Measurements from ENCODE around the gene GPR132.

DNA sequence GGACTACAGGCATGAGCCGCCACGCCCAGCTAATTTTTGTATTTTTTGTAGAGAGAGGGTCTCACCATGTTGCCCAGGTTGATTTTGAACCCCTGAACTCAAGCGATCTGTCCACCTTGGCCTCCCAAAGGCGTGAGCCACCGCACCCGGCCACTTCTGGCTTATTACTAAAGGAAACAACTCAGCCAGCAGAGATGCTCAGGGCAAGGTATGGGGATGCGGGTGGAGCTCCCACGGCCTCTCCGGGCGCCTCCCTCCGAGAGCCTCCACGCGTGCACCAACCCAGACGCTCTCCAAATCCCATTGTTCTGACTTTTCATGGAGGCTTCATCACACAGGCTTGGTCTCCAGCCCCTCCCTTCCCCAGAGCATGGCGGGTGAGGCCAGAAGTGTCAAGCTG, 6.1 kb upstream of the GPR132 start:
- TF ChIP-seq MXI1 (IDR thresholded peaks at IDR 0.05; ENCODE audit: low read depth, low read length), result no peak
- no peak for TF ChIP-seq RCOR1 (IDR thresholded peaks at IDR 0.05; ENCODE audit: borderline replicate concordance in 1 of 2, low read depth in 2 of 2, low read length in 2 of 2)
- TF ChIP-seq ZNF232 (CRISPR knock-in tag; IDR thresholded peaks at IDR 0.05), result no peak
- no peak for TF ChIP-seq CTCF (IDR thresholded peaks at IDR 0.05 in 2 of 3, conservative IDR thresholded peaks at IDR 0.05 in 1 of 3; ENCODE audit: insufficient read depth in 2 of 3, low read depth in 1 of 3, low read length in 3 of 3)
- TF ChIP-seq ZNF785 (CRISPR knock-in tag; IDR thresholded peaks at IDR 0.05), result no peak
- TF ChIP-seq, protein P1, sequence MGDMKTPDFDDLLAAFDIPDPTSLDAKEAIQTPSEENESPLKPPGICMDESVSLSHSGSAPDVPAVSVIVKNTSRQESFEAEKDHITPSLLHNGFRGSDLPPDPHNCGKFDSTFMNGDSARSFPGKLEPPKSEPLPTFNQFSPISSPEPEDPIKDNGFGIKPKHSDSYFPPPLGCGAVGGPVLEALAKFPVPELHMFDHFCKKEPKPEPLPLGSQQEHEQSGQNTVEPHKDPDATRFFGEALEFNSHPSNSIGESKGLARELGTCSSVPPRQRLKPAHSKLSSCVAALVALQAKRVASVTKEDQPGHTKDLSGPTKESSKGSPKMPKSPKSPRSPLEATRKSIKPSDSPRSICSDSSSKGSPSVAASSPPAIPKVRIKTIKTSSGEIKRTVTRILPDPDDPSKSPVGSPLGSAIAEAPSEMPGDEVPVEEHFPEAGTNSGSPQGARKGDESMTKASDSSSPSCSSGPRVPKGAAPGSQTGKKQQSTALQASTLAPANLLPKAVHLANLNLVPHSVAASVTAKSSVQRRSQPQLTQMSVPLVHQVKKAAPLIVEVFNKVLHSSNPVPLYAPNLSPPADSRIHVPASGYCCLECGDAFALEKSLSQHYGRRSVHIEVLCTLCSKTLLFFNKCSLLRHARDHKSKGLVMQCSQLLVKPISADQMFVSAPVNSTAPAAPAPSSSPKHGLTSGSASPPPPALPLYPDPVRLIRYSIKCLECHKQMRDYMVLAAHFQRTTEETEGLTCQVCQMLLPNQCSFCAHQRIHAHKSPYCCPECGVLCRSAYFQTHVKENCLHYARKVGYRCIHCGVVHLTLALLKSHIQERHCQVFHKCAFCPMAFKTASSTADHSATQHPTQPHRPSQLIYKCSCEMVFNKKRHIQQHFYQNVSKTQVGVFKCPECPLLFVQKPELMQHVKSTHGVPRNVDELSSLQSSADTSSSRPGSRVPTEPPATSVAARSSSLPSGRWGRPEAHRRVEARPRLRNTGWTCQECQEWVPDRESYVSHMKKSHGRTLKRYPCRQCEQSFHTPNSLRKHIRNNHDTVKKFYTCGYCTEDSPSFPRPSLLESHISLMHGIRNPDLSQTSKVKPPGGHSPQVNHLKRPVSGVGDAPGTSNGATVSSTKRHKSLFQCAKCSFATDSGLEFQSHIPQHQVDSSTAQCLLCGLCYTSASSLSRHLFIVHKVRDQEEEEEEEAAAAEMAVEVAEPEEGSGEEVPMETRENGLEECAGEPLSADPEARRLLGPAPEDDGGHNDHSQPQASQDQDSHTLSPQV (IDR thresholded peaks at IDR 0.05), result no peak
- no peak for TF ChIP-seq L3MBTL2 (IDR thresholded peaks at IDR 0.05)
- no peak for TF ChIP-seq FOXJ3 (CRISPR knock-in tag; IDR thresholded peaks at IDR 0.05)
- TF ChIP-seq POLR2AphosphoS5 (IDR thresholded peaks at IDR 0.05; ENCODE audit: control insufficient read depth, insufficient read depth, low read depth, low read length), result no peak
- no peak for TF ChIP-seq TBP (optimal IDR thresholded peaks at IDR 0.05; ENCODE audit: low read depth, low read length)
- TF ChIP-seq POLR2A (conservative IDR thresholded peaks at IDR 0.05), result no peak
- TF ChIP-seq RHOXF2B (CRISPR knock-in tag; conservative IDR thresholded peaks at IDR 0.05), result no peak
- TF ChIP-seq ZNF311 (CRISPR knock-in tag; IDR thresholded peaks at IDR 0.05), result no peak
- no peak for TF ChIP-seq GTF2F1 (IDR thresholded peaks at IDR 0.05; ENCODE audit: low read depth, low read length)

Measured in K562 (cell line).